GM18511 (cell line): ENCODE measurements around the gene CRHR1.
"Not testable (repeated sequence)": the region's sequence is repeated elsewhere in the genome, so short reads cannot be mapped to it uniquely, and the experiment has no call there.

Source experiments
- ATAC-seq: cut with Tn5 transposase; IDR thresholded peaks from one replicate; pipeline ENCODE4 v1.9.1; 2021; ENCODE audit warnings: mild to moderate bottlenecking, moderate library complexity; ENCODE audit not compliant: unreplicated experiment

CRHR1 gene

DNA sequence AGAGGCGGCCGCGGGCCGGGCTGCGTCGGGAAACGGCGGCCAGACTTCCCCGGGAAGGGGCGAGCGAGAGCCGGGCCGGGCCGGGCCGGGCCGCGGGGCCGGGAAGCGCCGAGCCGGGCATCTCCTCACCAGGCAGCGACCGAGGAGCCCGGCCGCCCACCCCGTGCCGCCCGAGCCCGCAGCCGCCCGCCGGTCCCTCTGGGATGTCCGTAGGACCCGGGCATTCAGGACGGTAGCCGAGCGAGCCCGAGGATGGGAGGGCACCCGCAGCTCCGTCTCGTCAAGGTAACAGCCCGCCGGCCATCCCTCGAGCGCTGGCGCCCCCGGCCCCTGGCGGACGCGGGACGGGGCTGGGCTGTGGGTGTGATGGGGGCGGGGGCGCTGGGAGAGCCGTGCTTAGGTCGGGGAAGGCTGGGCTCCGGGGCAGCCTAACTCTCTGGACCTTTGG lies at the start of gene CRHR1:
Gene CRHR1 (plus strand): TSS at position 28 of the 448 bp plus-strand sequence. CDS start 225 bp downstream, at position 253.
- ATAC-seq, result no peak

DNA sequence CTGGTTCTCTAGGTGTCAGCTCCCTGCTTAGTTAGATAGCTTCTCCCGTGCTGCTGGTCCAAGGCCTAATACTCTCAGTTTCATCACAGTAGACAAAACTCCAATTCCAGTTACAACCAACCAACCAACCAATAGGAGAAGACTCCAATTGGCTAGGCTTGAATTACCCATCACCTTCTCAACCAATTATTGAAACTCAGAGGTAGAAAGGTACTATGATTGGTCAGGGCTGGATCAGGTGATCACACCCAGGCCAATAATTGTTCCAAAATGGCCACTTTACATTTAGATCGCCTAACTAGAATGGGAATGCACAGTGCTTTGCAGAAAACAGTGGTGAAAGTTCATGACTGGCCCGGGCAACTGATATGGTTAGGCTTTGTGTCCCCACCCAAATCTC lies 49.5 kb upstream of the CRHR1 start:
- ATAC-seq, result no peak

DNA sequence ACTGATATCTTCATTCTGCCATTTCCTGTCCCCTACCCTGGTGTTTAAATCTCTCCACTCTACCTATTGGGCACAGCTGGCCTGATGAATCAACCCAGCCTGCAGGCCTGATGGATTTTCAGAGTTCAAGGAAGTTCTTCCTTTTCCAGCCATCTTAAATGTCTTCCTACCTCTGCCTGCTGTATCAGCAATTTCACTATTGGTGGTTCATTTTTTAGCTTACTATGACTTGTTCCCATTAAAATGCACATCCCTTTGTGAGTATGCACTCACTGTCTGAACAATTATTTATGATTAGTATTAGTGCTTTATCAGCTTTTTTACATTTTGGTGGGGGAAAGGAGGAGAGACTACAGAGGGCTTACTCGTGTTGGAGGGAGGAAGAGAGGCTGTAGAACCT lies 48.6 kb upstream of the CRHR1 start:
- no peak for ATAC-seq

DNA sequence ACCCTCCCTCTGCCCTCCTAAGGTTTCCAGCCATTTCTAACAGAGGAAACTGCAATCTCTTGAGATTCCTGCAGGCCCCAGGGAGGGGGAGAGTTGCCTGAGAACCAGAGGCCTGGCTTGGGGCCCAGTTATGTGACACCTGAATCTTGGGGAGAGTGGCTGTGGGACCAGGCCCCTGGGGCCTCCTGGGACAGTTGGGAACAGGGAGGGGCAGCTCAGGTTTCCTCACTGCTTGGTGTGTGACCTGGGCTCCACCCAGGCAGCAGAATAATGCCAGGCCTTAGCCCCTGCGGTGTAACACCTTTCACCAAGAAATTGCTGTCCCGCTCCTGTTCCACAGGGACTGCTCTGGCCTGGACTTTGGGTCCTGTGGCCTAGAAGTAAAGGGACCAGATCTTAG lies 44.3 kb upstream of the CRHR1 start:
- ATAC-seq, result no peak

DNA sequence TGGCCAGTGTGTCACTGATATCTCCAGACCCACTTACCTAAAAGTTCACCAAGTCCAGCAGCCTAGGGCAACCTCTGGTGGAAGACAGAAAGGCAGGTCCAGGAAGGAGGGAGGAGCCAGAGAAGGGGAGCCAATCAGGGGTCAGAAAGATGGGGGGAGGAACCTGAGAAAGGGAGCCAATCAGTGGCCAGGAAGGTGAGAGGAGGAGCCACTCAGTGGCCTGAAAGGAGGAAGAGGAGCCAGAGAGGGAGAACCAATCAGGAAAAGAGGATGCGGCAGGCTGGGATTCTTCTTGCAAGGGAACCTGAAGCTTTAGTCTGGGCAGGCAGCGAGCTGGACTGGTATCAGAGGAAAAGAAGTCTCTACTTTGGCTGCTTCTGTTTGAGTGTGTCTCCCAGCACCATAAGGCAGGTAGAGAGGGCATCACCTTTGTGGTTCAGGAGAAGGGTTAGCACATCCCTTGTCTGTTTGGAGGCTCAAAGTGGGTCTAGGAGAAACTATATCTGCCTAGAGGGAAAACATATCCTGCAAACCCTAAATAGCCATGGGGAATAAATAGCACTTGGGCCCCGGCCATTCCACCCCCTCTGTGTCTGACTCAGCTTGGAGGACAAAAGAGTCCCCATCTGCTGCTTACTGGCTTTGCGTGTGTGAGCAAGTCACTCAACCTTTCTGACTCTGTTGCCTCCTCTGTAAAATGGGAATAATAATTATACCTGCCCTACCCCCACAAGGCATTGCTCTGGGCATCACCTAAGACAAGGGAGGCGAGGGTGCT lies 43.4 kb upstream of the CRHR1 start:
- ATAC-seq, result no peak

DNA sequence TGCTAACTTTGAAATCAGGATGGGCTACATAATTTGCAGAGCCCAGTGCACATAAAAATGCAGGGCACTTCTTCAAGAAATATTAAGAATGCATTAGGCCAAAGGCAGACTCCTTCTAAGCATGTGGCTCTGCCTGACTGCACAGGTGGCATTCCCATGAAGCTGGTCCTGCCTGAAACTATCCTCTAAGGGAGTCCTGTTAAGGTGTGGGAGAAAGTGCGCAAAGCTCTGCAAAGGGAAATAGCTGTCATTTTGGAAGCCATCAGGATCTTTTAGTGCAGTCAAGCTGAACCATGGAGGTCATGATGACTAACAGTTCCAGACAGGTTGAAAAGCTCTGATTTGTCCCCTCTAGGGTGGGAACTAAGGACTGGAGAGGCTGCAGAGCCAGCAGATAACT lies 41.9 kb upstream of the CRHR1 start:
- no peak for ATAC-seq

DNA sequence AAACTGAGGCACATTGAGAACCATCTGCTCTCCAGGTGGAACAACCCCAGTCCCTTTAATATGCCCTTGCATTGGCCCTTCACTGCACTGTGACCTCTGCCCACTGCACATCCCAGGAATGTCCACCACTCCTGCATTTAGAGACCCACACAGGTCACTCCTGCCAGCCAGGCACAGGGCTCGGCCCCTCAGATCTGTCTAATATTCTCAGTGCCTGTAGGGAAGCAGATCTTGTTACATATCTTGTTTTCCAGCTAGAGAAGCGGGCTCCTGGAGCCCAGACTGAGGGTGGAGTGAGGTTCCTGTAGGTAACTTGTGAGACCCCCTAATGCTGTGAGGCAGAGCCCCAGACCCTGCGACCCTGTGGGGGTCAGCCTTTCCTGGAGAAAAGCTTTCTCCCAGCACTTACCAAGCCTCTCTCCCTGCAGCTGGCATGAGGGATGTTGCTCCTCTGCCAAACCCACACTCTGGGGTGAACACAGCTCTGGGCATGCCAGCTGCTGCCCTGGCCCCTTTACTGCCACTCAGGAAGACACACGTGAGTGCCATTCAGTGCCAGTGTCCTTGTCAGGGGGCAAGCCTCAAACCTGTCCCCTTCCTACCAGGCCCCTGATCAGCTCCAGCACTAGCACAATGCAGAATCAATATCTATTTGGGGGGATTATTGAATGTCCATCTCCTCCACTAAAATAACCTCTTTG lies 40.3 kb upstream of the CRHR1 start:
- ATAC-seq, result no peak

DNA sequence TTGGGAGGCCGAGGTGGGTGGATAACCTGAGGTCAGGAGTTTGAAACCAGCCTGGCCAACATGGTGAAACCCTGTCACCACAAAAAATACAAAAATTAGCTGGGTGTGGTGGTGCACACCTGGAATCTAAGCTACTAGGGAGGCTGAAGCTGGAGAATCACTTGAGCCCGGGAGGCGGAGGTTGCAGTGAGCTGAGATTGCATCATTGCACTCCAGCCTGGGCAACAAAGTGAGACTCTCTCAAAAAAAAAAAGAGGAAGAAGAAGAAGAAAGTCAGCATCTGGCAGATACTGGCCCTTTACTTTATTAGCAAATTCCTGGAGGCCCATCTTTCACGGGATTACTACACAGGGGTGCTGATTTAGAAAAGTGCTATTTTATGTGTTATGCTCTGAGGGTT lies 39.3 kb upstream of the CRHR1 start:
- not testable (repeated sequence) for ATAC-seq

DNA sequence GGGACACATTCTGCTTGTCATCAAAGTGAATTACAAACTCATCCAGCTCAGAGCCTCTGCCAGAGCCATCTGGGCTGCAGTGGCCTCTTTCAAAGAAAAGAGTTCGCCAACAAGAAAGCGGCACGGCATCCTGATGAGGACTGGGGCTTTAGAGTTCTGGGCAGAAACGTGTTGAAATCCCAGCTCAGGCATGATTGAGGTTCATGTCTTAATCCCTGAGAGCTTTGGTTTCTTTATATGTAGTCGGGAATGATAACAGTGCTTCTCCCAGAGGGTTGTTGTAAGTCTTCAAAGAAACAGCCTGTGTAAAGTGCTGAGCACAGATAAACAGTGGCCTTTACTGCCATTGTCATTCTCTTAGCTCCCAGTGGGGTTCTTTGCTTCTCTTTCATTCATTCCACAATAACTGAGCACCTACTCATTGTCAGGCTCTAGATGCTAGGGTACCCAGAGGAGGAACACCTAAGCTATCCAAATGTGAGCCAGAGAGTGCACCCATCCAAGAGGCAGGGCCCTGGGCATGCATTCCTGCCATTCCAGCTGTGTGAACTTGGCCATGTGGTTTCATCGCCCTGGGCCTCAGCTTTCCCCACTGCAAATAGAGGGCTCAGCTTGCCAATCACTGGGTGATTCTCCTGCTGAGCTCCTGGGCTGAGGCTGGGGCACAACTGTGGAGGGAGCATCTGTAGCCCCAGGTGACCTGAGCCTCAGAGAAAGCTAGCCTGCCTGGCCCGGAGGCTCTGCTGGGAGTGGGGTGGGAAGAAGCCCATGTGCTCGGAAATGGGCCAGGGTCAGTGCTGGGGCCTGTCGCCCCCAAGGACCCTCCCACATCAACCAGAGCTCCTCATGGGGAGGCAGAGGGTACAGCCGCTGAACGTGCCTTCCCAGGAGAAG lies 38.3 kb upstream of the CRHR1 start:
- ATAC-seq, result no peak

DNA sequence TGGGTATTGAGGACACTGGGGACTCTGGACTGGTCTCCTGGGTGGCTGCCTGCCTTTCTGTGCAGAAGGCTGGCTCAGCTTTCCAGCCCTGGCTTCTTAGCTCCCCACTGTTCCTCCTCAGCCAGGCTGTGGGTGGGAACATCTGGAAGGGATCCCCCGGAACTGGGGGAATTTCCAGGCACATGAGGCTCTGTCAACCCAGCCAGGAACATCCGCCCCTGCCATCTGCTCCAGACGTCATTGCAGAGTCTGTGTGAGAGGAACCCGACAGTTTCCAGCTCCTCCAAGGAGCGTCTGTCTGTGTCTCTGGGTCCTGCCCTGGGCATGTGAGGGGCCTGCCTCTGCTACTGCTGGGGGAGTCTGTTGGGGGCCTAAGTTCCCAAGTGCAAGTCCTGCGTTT lies 36.2 kb upstream of the CRHR1 start:
- no peak for ATAC-seq

DNA sequence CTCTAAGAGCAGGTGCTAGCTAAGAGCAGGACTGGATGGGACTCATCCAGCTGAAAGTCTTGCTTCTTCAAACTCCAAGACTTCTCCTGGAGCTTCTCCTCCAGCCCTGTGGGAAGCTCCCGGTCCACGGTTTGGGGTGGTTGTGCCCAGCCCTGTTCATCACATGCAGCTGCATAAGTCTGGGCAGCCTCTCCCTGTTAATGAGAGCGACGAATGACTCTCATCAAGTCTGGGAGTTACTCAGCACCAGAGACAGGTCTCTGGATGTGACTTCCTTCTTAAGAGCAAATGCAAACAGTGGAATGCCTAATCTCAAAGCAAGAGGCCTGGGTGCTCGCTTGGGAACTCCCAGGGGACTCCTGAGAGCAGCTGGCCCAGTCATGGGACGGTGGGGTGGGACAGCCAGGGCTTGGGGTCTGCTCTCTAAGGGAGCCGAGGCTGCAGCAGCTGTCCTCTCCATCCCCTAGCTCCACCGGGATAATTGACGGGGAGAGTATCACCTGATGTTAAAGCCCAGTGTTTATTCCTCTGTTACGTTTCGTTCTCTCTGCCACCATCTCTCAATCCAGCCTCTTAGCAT lies 35.3 kb upstream of the CRHR1 start:
- ATAC-seq, result no peak

DNA sequence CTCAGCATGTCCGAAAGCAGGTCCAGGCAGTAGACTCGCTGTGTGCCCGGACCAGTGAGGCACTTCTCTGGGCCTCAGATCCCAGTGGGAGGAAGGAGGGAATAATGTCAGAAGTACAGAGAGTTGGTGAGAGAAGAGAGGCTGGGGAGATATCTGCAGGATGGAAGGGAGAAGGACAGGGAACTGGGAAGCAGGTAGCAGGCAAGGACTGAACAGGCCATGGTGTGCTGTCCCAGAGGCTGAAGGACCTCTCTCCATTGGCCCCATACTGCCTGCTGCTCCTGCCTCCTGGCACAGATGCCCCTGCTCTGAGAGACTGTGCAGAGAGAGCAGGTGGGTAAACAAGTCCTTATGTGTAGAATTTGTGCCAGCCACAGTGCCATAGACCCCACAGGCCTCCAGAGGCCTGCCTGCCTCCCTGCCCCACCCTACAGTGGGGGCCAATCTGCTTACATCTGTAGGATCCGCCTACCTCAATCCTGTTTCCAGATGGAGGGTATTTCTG lies 34.2 kb upstream of the CRHR1 start:
- ATAC-seq, result no peak

DNA sequence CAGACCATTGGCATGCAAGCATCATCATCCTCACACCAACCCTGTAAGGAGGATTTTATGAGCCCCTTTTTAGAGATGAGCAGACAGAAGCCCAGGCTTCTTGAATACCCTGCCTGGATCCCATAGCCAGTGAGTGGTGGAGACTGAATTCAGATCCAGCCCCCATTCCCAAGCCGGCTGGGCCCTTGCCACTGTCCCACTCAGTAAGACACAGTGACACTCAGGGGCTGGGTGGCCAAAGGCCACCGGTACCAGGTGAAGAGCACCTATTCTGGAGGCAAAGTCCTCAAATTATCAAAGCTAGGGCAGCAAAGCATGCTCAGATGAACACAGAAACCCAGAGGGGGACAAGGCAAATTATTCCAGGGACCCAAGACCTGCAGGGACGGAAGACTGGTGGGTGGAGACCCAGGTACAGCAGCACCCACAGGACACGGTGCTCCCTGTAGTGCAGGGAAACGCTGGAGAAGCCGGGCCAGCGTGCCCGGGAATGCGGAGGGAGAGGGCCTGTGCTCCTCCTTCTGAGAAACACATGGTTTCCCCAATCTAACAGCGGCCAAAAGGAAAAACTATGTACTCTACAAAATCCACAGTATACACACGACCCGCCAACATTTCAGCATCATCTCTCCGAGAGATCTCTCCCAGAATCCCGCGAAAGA lies 33.2 kb upstream of the CRHR1 start:
- ATAC-seq, result no peak

DNA sequence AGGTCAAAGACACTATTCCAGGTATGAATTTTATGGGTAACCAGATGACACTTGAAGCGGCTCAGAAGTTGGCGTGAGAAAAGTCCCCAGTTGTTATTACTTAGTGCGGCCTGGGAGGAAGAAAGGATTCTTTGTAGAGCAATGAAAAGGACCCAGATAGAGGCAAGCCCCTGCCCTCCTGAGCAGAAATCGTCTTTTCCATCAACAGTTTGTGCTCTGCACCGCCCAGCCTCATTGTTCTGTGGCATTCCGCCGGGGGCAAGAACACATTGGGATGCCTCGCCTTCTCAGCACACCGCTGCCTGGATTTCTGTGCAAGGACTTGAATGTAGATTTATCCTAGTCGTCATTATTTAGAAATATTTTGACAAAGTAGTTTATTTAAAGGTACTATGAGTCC lies 32.7 kb upstream of the CRHR1 start:
- ATAC-seq, result no peak

DNA sequence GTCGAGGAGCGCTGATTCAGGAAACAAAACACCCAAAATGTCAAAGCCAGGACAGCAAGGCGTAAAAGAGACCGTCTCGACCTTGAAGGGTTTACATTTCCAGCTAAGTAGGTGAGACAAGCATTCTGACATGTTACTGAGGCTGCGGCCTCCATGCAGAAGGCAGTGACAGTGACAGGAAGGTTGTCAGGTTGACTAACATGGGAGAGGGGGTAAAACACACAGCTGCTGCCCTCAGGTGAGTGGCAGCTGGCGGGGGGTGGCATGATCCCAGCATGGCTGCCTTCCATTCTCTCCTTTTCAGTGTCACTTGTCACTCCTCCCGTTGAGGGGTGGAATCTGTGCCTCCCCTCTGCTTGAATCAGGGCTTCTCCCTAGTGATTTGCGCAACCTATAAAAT lies 31.9 kb upstream of the CRHR1 start:
- no peak for ATAC-seq

DNA sequence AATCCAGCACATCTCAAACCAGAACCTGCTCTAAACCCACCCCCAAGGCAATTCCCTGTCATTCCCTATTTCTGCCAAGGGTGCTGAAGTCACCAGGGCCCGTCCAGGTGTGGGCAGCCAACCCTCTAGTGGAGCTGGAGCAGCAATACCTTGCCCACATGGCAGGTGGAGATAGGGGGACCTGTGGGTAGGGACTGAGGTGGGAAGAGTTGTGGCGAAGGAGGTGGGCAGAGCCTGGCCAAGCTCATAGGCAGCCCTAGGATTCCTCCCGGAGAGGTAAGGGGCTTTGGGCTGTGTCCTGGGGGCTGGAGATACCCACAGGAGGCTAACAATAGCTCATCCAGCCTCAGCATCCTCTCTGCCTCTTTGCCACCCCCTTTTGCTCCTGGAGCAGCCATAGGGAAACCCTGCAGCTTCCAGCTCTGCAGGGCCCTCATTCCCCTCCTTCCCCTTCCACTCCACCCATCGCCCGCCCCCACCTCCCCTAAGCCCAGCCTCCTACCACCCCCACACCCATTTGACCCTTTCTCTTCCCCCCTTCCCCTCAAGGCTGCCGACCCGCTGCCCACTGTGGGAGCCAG lies 30.4 kb upstream of the CRHR1 start:
- ATAC-seq, result no peak

DNA sequence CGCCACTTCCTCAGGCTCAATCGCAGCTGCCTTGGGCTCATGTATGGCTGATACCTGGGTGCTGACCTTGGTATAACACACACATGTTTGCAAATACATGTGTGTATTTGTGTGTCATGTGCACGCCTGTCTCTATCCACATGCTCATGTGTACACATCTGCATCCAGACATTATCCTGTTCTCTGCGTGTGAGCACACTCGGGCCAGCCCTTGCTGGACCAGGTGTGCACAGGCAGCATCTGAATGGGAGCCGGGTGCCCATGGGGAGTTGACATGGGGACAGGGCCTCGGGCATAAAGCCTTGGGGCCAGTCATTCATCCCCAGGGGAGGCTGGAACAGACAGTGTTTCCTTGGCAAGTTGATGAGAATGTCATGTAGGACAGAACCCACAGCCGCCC lies 29.1 kb upstream of the CRHR1 start:
- ATAC-seq, result no peak

DNA sequence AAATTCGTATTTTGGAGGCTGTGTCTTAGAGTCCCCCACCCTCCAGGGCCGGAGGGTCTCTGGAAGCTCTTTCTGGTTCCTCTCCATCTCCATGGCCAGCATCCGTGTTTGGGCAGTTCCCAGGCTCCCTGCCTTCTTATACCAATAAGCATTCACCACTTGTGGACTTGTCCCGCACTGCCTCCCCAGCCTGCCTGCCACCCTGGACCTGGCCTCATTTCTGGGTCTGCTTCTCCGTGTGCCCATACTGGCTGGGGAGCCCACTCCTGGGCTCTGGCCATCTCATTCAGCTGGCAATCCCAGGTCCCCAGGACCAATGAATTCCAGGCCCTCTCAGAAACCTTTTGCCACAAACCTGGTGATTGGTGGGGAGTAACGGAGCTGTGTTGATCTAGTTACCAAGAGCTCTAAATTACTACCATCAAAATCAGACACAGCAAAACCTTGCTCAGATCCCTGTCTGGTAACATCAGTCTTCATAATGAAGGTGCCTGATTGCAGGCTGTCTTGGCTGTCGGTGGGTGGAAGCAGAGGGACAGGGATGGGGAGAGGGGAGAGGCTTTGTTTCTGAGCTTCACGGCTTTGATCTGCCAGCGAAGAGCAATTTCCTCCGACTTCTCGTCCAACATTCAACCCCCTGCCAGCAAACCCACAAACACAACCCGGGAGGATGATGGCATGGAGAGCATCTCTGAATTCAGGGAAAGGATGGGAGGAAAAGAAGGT lies 27.7 kb upstream of the CRHR1 start:
- no peak for ATAC-seq

DNA sequence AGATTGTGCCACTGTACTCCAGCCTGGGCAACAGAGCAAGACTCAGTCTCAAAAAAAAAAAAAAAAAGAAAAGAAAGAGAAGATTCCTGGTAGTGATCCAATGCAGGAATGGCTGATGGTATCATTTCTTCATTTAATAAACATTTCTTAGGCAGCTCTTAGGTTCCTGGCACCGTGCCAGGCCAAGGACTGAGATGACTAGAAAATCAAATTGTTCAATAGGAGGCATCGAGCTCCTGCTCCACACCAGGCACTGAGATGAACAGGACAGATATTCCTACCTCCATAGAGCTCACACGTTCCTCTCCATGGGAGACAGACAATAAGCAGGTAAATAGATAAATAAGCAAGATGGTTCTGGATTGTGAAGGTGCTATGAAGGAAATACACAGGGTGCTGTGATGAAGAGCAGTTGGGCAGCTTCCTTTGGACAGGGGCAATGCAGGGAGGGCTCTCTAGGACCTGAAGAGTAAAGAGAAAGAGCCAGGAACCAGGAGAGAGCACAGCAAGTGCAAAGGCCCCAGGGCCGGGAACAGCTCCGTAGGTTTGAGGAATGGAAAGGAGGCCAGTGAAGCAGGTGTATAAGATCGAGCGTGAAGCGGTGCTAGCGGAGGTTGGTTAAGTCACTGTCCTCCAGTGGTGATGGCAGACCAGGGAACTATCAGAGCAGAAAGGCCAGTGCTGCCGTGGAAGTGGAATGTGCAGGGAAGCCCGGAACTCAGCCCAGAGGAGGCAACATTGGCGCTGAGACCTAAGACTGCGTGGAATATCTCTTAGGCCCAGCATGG lies 26.5 kb upstream of the CRHR1 start:
- ATAC-seq, result no peak
